Stimulated activated CD4-positive, alpha-beta T cell treated with anti-CD3 and anti-CD28 coated beads, TNF-alpha, amount 100 ng/mL, for 1 hour (primary cell): ENCODE results near the gene UGCG.
"Not testable (repeated sequence)": the region's sequence is repeated elsewhere in the genome, so short reads cannot be mapped to it uniquely, and the experiment has no call there.

Source experiments
- DNase-seq, 3 donors: peaks; one replicate each; pipeline ENCODE4 v3.0.0-alpha.2; 2020; ENCODE audit warnings: low read depth in 3 of 3, low spot score in 1 of 3

Gene UGCG

DNA sequence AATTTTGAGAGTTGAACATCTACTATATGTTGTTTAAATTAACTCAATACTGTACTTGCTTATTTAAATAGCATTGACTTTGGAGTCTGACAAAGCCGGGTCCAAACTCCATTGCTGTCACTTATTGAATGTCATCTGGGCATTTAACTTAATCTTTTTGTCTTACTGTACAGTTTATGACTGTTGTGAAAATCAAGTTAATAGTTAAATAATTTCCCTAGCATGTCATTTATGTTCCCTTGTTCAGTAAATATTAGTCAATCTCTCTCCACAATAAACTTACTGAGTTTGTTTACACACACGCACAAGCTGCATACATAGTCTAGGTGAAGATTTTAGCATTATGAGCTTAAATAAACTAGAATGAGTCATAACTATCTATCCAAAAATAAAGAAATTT, 6.3 kb upstream of the UGCG start:
- DNase-seq: no peak

DNA sequence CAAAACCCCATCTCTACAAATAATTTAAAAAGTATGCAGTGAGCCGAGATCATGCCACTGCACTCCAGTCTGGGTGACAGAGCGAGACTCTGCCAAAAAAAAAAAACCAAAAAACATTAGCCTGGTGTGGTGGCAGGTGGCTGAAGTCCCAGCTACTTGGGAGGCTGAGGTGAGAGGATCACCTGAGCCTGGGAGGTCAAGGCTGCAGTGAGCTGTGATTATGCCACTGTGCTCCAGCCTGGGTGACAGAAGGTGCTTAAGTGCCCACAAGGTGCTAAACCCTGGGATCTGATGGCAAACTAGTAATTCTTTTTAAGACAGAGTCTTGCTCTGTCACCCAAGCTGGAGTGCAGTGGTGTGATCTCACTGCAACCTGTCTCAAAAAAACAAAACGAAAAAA, 5.7 kb upstream of the UGCG start:
- DNase-seq: not testable (repeated sequence)

DNA sequence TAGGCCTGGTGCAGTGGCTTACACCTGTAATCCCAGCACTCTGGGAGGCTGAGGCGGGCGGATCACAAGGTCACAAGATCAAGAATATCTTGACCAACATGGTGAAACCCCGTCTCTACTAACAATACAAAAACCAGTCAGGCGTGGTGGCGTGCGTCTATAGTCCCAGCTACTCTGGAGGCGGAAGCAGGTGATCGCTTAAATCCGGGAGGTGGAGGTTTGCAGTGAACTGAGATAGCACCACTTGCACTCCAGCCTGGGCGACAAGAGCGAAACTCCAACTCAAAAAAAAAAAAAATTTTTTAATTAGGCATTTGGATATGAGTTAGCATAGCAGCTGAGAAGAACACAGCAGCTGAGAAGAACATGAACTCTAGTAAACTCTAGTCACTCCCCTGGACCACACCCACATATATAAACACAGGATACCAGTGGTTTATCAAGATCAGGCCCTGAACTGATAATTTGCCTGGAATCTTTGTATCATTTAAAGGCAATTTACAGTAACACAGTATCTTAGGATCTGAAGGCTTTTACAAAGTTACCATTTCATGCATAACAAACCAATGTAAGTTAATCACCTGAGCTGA, 4.6 kb upstream of the UGCG start:
- DNase-seq: no peak

DNA sequence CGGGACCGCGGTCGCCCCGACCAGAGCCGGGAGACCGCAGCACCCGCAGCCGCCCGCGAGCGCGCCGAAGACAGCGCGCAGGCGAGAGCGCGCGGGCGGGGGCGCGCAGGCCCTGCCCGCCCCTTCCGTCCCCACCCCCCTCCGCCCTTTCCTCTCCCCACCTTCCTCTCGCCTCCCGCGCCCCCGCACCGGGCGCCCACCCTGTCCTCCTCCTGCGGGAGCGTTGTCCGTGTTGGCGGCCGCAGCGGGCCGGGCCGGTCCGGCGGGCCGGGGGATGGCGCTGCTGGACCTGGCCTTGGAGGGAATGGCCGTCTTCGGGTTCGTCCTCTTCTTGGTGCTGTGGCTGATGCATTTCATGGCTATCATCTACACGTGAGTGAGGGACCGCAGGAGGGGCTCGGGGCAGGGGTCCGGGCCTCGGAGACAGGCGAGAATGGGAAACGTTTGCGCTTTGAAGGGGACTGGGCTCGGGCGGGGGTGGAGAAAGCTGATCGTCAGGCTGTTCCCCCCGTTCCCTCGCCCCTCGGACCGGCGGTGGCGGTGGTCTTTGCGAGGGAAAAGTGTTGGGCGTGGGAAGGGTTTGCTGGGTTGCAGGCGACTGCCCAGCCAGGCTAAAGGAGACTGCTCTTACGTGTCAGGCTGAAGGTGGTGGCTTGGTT, 457 bp downstream of the UGCG start:
- DNase-seq: peak in 1 of 3 donors; percentile 38

DNA sequence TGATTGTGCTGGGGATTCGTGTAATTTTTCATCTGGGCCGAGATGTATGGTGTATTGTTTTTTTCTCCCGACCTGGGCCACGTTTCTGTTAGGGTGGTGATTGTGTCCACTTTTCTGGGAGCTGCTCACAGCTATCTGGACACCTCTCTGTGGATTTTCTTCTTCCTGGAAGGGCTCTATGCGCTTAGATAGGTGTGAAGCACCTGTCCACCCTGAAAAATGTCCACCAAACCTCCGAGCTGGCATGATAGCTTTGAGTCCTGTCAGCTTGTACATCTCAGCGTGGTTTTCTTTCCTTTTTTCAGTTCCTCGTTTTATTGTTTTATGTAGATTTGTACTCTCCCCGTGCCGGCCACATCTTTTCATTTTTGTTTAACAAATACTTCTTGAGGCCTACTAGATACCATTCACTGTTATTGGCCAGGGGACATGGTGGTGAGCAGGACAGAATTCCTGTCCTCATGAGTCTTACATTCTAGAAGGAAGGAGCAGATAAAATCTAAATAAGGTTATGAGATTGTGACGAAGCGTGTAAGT, 1.1 kb downstream of the UGCG start:
- no peak for DNase-seq

DNA sequence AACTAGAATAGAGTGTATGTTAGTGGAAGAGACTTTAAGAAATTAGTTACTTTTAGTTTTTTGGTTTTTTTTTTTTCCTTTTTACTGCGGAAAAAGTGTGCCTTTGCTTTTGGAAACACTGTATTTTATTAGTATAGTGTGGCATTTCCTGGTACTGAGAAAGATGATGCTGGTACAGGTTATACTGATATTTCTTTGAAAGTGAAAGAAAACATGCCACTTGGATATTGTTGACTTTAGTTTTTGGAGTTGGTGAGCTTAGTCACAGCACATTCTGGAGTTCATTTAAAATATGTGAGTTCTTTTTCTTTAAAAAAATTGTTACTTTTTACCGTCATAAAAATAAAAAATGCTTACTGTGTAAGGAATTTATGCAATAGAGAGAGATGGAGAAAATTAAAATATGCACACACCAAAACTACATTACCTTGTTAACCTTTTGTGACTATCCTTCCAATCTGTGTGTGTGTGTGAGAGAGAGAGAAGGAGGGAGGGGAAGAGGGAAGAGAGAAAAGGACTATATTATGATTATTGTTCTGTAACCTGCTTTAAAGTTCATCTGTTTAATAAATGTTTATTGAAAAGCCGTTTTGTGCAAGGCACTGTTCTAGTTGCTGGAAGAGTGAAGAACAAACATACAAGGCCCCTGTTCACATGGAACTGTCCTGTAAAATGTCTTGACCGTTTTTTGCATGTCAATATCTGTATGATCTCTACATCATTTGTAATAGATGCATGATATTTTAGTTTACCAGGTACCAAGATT, 1.9 kb downstream of the UGCG start:
- DNase-seq: no peak

DNA sequence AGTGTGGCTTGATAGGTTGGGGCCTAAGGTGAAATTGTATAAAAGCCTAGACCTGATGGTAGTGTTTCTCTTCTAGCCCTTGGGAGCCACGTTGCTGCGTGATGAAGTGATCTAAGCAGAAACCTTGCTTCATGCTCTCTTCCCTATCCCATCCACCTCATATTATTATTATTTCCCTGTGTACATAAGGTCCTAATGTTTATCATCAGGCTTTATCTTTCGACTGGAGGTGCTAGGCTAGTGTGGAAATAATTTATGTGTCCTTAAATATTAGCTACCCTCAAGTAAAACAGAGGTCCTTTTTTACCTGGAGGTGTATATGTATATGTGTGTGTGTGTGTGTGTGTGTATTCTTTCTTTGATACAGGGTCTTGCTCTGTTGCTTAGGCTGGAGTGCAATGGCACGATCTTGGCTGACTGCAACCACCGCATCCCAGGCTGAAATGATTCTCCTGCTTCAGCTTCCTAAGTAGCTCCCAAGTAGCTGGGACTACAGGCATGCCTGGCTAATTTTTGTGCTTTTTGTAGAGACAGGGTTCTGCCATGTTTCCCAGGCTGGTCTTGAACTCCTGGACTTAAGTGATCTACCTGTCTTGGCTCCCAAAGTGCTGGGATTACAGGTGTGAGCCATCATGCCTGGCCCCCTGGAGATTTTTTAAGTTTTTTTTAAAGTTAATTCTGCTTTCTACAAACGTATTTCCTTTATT, 3.7 kb downstream of the UGCG start:
- no peak for DNase-seq

DNA sequence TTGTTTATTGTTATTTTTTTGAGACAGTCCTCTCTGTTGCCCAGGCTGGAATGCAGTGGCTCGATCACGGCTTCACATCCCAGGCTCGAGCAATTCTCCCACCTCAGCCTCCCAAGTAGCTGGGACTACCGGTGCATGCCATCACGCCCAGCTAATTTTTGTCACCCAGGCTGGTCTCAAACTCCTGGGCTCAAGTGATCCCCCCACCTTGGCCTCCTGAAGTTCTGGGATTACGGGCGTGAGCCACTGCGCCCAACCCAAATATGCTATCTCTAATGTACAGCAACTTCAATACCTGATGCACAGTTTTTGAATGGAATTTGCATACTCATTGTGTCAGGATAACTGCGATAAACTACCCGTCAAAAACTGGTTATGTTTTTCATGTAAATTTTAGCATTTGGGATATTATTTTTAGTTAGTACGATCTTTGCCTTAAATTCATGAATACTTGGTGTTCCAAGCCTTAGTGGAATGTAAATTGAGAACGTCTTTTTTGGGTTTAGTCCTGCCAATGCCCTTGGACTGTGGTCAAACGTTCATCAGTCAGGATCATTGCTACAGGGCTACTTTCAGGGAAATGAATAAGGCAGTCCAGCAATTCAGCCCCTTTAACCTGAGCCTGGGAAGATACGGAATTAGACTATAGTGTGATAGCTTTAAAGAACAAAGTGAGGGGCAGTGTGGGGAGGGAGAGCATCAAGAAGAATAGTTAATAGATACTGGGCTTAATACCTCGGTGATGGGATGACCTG, 4.4 kb downstream of the UGCG start:
- no peak for DNase-seq

DNA sequence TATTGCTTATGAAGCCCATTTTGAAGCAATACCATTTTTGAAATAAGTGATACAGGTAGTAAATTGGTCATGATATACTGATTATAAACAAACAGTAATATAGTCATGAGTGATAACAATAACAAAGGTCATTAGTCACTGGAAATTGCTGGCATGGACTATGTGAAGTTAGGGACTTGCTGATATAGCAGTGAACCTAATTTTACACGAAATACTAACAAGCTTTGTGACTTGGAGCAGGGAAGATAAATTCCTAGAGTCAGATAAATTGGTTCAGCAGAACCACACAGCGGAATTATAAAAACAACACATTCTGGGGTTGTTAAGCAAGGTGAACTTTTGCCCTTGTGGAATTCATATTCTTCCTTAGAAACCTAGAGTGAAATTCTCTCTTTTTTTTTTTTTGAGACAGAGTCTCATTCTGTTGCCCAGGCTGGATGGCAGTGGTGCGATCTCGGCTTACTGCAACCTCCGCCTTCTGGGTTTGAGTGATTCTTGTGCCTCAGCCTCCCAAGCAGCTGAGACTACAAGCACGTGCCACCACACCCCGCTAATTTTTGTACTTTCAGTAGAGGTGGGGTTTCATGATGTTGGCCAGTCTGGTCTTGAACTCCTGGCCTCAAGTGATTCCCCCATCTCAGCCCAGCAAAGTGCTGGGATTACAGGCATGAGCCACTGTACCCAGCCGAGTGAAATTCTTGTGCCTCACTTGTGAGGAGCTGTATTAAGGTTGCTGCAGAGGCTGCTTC, 6.0 kb downstream of the UGCG start:
- DNase-seq: no peak

DNA sequence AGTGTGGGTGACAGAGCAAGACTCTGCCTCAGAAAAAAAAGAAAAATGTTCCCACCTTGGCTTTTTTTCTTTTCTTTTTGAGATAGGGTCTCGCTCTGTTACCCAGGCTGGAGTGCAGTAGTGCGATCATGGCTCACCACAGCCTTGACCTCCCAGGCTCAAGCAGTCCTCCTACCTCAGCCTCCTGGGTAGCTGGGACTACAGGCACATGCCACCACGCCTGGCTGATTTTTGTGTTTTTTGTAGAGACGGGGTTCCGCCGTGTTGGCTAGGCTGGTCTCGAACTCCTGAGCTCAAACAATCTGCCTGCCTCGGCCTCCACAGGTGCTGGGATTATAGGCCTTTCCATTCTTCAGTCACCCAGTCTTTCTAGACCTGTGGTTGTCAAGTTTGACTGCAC, 6.9 kb downstream of the UGCG start:
- DNase-seq: not testable (repeated sequence)

DNA sequence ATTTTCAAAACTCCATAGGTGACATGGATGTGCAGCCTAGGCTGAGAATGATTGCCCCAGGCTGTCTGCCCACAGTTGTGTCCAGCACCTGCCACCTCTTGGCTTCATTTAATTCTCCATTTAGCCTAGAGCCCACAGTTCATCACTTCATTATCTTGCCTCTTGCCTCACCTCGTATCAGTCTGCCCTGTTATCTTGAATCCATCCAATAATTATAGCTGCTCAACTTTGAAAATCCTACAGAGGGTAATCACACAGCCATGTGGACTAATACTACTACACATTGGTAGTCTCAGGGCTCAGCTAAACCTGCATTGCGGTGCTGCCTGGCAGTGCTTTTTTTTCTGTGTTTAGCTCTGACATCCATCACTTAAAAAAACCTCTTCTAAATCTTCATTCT, 7.4 kb downstream of the UGCG start:
- no peak for DNase-seq

DNA sequence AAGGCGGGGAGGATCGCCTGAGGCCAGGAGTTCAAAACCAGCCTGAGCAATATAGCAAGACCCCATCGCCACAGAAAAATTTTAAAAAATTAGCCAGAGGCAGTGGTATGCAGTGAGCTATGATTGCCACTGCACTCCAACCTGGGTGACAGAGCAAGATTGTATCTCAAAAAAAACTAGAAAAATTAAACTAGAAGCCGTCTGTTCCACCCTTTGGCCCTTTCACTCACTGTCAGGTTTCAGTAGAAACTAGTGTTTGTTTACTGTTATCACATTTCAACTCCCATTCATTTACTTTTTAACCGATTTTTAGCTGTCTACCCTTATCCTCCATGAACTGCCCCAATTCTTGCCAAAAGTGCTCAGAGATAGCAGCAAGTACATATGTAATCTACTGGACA, 8.3 kb downstream of the UGCG start:
- no peak for DNase-seq

DNA sequence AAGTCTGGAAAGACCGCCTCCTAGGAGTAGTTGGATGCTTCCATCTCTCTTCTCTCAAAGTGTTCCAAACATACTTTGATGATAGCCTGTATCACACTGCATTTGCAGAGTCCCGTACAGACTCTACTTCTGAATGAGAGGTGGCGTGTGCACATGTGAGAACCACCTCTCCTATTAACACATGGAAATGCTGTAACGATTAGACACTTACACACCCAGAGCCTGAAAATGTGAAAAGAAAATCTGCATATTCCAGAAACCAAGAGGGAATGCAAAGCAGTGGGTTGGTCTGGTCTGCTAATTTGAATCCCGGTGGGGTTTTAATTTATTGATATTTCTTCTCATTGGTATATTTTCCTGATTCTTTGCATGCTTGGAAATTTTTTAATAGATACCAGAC, 10.5 kb downstream of the UGCG start:
- no peak for DNase-seq

DNA sequence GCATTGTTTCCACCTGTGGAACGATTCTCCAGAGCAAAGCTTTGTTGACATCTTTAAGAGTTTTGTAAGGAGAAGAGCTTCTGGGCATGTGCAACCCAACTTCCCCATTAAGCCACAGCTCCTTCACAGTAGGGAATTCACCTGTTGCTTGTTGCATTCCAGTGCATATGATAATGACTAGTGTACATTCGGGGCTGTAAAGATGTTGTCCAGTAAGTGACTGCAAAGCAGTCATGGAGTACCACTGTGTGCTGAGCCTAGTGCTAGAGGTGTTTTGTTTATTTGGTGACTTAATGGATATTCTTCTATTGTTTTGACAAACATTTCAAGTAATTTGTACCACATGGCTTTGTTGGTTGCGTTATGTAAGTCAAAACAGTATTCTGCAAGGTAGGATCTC, 12.8 kb downstream of the UGCG start:
- DNase-seq: no peak

DNA sequence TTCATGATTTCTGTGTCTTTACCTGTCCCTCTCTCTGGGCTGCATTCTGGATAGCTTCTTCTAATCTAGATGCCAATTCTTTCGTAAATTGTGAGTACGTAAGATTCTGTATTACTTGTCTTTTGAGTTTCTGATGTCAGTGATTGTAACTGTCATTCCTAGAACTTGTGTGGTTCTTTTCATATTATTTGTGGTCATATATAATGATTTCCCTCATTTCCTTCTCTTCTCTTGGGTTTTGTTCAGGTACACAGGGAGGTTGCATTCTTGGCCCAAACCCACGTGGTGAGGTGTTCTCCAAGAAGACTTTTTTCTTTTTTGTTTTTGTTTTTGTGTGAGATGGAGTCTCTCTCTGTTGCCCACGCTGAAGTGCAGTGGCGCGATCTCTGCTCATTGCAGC, 13.8 kb downstream of the UGCG start:
- no peak for DNase-seq

DNA sequence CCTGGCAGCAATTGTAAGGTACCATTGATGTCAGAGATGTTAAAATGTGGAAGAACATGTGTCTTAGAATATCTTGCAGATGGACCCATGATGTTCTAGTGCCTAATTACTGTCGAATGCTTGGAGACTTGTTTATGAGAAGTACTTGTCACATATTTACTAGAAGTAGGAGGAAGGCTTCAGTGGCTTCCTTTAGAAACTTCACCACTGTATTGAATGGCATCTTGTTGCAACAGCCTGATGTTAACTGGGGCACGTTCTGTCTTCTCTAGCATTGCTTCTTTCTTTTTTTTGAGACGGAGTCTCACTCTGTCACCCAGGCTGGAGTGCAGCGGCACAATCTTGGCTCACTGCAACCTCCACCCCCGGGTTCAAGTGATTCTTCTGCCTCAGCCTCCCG, 16.5 kb downstream of the UGCG start:
- DNase-seq: no peak

DNA sequence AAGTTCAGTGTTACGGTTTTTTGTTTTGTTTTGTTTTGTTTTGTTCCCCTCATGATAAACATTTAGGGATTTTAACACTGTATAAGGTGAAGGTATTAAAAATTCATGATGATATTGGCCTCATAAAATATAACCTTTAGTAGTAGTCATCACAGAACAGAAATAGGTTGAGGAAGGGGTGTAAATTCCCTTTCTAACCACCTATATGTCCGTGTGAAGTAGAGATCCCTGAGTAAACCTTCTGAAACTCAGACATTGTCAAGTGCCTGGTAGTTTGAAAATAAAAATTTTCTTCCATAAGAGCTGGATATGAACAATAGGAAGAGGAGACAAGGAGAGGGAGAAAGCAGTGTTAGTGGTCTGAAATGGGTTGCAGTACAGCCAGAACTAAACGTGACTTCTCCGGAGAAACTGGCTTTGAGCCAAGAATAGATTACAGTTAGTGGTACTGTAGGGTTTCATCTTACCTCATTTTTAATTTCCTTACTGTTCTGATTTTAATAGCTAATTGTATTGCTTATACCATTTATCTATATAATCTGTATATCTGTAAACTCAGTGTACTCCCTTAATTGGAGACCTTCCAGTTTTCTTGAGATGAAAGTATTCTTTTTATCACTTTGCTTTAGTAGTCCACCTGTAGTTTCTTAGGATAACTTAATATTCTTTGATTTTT, 18.3 kb downstream of the UGCG start:
- no peak for DNase-seq

DNA sequence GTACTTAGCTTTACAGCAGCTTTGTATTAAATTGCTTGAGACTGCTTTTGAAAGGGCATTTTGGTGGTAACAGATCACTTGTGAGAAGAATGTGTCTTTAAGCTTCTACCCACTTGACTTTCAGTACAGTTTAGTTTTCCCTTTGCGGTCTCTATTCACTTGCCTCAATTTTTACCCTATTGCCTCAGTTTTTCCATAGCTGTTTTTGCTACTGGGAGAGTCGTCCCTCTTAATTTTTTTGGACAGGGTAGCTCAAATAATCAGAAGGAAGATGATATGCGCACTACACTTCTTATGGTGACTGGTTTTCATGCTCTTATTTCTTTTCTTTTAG, 18.8 kb downstream of the UGCG start:
- no peak for DNase-seq

DNA sequence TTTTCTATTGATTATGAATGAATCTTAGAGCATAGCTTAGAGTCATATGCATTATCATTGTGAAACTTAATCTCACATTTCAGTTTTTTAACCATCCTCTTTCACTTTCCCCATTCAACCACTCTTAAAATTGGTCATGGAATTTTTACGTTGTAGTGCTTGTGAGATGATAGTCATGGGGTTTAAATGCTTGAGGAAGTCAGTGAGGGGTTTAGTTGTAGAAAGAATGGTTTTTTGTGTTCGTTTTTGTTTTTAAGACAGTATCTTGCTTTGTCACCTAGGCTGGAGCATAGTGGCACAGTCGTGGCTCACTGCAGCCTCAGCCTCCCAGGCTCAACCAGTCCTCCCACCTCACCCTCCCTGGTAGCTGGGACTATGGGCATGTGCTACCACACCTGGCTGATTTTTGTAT, 19.6 kb downstream of the UGCG start:
- DNase-seq: no peak

DNA sequence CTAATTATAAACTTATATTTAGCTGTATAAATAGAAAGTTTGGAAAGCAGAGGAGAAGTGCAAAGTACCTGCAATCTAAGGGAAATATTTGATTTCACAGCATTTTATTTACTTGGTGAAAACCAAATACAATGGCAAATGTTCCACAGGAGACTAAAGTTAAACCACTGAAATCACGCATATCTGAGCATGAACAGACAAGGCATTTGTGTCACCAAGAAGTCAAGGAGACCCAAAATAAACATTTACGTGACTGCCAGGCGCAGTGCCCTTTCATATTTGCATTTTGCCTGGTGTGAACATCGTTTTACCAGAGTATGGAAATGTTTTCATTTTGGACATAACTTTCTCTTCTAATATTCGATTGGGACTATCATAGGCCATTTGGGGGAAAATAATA, 20.6 kb downstream of the UGCG start:
- no peak for DNase-seq
